GM13977 (cell line): ENCODE results near the gene ATE1.

Experiments used
- DNase-seq: peaks from one replicate; pipeline ENCODE4 v3.0.0; 2012; ENCODE audit warnings: low spot score
- CTCF ChIP-seq: IDR thresholded peaks from 2 replicates; pipeline ENCODE4 v1.5.1; 2012; ENCODE audit warnings: mild to moderate bottlenecking, control low read depth; ENCODE audit not compliant: insufficient read depth; ENCODE audit errors: extremely low read depth, missing control alignments
- in situ Hi-C: fragments of 300-500 bp; cut with MboI; formaldehyde crosslinking; loops from one replicate; pipeline ENCODE4 v1.12.0; 2022; ENCODE audit warnings: low sequenced_read_pairs, low pct_unique_long_range_greater_than_20kb, mixed read lengths, inconsistent platforms; ENCODE audit not compliant: unreplicated experiment

ATE1 gene

GRCh38 chr10:121870413-121870812 lies 57.4 kb downstream of the ATE1 start:
- in situ Hi-C loops, result no loop called here
- DNase-seq, result no peak
- no peak for TF ChIP-seq CTCF

GRCh38 chr10:121865554-121865953 lies 62.3 kb downstream of the ATE1 start:
- in situ Hi-C loops, result no loop called here
- no peak for TF ChIP-seq CTCF
- no peak for DNase-seq

- in situ Hi-C loops, result no loop called here
- DNase-seq, result no peak
- TF ChIP-seq CTCF, result no peak
Measured at GRCh38 chr10:121864653-121865052, 63.2 kb downstream of the ATE1 start.

- in situ Hi-C loops, result no loop called here
- no peak for DNase-seq
- no peak for TF ChIP-seq CTCF
Measured at GRCh38 chr10:121864168-121864567, 63.7 kb downstream of the ATE1 start.

GRCh38 chr10:121862649-121863048 lies 65.2 kb downstream of the ATE1 start:
- no peak for TF ChIP-seq CTCF
- in situ Hi-C loops, result no loop called here
- DNase-seq, result no peak

GRCh38 chr10:121862042-121862441 lies 65.8 kb downstream of the ATE1 start:
- DNase-seq, result no peak
- TF ChIP-seq CTCF, result no peak
- in situ Hi-C loops, result no loop called here

- in situ Hi-C loops, result no loop called here
- no peak for TF ChIP-seq CTCF
- no peak for DNase-seq
Measured at GRCh38 chr10:121860810-121861209, 67.0 kb downstream of the ATE1 start.
